ENCODE measurements around the gene XXYLT1. TPM values are rescaled to one million over a fixed set of nuclear protein-coding genes. Genes with fewer than 3 reads are reported as not detected.

Gene XXYLT1
- polyA plus RNA-seq, 1 donor (not counting 4 experiments of a cell fraction or from before 2014, with no cell fraction given), result 11.1 TPM

DNA sequence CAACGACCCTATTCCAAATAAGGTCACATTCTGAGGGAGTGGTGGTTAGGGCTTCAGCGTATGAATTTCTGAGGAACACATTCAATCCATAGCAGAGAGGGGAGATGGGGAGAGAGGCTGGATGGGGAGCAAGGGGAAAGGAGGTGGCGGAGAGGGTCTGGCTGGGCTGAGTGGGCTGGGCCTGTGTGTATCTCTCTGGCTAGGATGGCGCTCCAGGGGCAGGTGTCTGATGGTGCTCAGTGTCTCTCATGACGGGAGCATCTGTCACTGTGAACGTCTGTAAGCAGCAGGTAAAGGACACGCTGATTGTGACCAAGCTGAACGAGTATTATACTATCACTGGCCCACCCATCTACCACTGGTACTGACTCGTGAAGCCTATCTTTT is 159.6 kb downstream of the XXYLT1 start:
- H3K36me3 ChIP-seq (ENCODE audit: control insufficient read depth in 2 of 2, extremely low read depth in 1 of 2, insufficient read depth in 2 of 2, low read length in 2 of 2), result no peaks in the 10 kb centered on the region
- no peak overlapping the region for H3K4me2 ChIP-seq (ENCODE audit: control insufficient read depth, extremely low read depth, insufficient read depth, low read depth, low read length)
- no peak overlapping the region for H3K9ac ChIP-seq (ENCODE audit: control insufficient read depth, extremely low read depth, insufficient read depth, low read length)
- H4K20me1 ChIP-seq (ENCODE audit: control insufficient read depth, extremely low read depth, insufficient read depth, low read length), result no peaks in the 10 kb centered on the region
- H3K9me1 ChIP-seq (ENCODE audit: control insufficient read depth, extremely low read depth, insufficient read depth, low read length), result no peaks in the 10 kb centered on the region
- H3K9me3 ChIP-seq (ENCODE audit: control insufficient read depth, low read depth, low read length), result no peaks in the 10 kb centered on the region
- dilution Hi-C loops (cut with MboI; ENCODE audit: extremely low pct_ligation_motif_present, low sequenced_read_pairs), result no loop called here
- no peak overlapping the region for H3K4me3 ChIP-seq (ENCODE audit: control insufficient read depth in 2 of 3, extremely low read depth in 1 of 3, insufficient read depth in 2 of 3, low read depth in 1 of 3, low read length in 3 of 3)
- no peak for TF ChIP-seq EZH2 (IDR thresholded peaks at IDR 0.05; ENCODE audit: low read length)
- TF ChIP-seq, protein P1, sequence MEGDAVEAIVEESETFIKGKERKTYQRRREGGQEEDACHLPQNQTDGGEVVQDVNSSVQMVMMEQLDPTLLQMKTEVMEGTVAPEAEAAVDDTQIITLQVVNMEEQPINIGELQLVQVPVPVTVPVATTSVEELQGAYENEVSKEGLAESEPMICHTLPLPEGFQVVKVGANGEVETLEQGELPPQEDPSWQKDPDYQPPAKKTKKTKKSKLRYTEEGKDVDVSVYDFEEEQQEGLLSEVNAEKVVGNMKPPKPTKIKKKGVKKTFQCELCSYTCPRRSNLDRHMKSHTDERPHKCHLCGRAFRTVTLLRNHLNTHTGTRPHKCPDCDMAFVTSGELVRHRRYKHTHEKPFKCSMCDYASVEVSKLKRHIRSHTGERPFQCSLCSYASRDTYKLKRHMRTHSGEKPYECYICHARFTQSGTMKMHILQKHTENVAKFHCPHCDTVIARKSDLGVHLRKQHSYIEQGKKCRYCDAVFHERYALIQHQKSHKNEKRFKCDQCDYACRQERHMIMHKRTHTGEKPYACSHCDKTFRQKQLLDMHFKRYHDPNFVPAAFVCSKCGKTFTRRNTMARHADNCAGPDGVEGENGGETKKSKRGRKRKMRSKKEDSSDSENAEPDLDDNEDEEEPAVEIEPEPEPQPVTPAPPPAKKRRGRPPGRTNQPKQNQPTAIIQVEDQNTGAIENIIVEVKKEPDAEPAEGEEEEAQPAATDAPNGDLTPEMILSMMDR (optimal IDR thresholded peaks at IDR 0.05 in 1 of 3, IDR thresholded peaks at IDR 0.05 in 1 of 3, conservative IDR thresholded peaks at IDR 0.05 in 1 of 3; ENCODE audit: extremely low read depth in 1 of 3, insufficient read depth in 2 of 3, low read length in 3 of 3), result no peak
- DNase-seq (ENCODE audit: low read depth, low spot score), result no peak
- no peaks in the 10 kb centered on the region for H3K27me3 ChIP-seq (ENCODE audit: control insufficient read depth, extremely low read depth, insufficient read depth, low read length)
- no peak overlapping the region for H3K27ac ChIP-seq (ENCODE audit: control insufficient read depth, insufficient read depth, low read length)
- FAIRE-seq, result no peak
- H3K4me1 ChIP-seq (ENCODE audit: control insufficient read depth, extremely low read depth, insufficient read depth, low read length), result peaks cover 9% of the 10 kb centered on the region
- no peaks in the 10 kb centered on the region for H3K79me2 ChIP-seq (ENCODE audit: control insufficient read depth, insufficient read depth, low read length)
- H2AFZ ChIP-seq (ENCODE audit: control insufficient read depth, low read length), result no peak overlapping the region

GRCh38 chr3:195110647-195111318 is 160.2 kb downstream of the XXYLT1 start:
- H3K79me2 ChIP-seq (ENCODE audit: control insufficient read depth, insufficient read depth, low read length), result no peaks in the 10 kb centered on the region
- H3K4me3 ChIP-seq (ENCODE audit: control insufficient read depth in 2 of 3, extremely low read depth in 1 of 3, insufficient read depth in 2 of 3, low read depth in 1 of 3, low read length in 3 of 3), result no peak overlapping the region
- no peak overlapping the region for H3K9ac ChIP-seq (ENCODE audit: control insufficient read depth, extremely low read depth, insufficient read depth, low read length)
- H3K4me2 ChIP-seq (ENCODE audit: control insufficient read depth, extremely low read depth, insufficient read depth, low read depth, low read length), result no peak overlapping the region
- TF ChIP-seq, protein P1 (optimal IDR thresholded peaks at IDR 0.05 in 1 of 3, IDR thresholded peaks at IDR 0.05 in 1 of 3, conservative IDR thresholded peaks at IDR 0.05 in 1 of 3; ENCODE audit: extremely low read depth in 1 of 3, insufficient read depth in 2 of 3, low read length in 3 of 3), result no peak
- TF ChIP-seq EZH2 (IDR thresholded peaks at IDR 0.05; ENCODE audit: low read length), result no peak
- H3K4me1 ChIP-seq (ENCODE audit: control insufficient read depth, extremely low read depth, insufficient read depth, low read length), result peaks cover 9% of the 10 kb centered on the region
- no peaks in the 10 kb centered on the region for H3K9me1 ChIP-seq (ENCODE audit: control insufficient read depth, extremely low read depth, insufficient read depth, low read length)
- dilution Hi-C loops (cut with MboI; ENCODE audit: extremely low pct_ligation_motif_present, low sequenced_read_pairs), result no loop called here
- FAIRE-seq (no peak), DNase-seq (ENCODE audit: low read depth, low spot score) (no peak)
- no peaks in the 10 kb centered on the region for H3K9me3 ChIP-seq (ENCODE audit: control insufficient read depth, low read depth, low read length)
- no peaks in the 10 kb centered on the region for H3K27me3 ChIP-seq (ENCODE audit: control insufficient read depth, extremely low read depth, insufficient read depth, low read length)
- H4K20me1 ChIP-seq (ENCODE audit: control insufficient read depth, extremely low read depth, insufficient read depth, low read length), result no peaks in the 10 kb centered on the region
- H2AFZ ChIP-seq (ENCODE audit: control insufficient read depth, low read length), result no peak overlapping the region
- H3K27ac ChIP-seq (ENCODE audit: control insufficient read depth, insufficient read depth, low read length), result no peak overlapping the region
- H3K36me3 ChIP-seq (ENCODE audit: control insufficient read depth in 2 of 2, extremely low read depth in 1 of 2, insufficient read depth in 2 of 2, low read length in 2 of 2), result no peaks in the 10 kb centered on the region
